COR-L47 (cell line): Measurements from ENCODE around the gene CLVS2.

Experiments used
- DNase-seq: peaks from one replicate; lab custom pipeline; 2025; lab: John Stamatoyannopoulos, UW

Gene CLVS2

DNA sequence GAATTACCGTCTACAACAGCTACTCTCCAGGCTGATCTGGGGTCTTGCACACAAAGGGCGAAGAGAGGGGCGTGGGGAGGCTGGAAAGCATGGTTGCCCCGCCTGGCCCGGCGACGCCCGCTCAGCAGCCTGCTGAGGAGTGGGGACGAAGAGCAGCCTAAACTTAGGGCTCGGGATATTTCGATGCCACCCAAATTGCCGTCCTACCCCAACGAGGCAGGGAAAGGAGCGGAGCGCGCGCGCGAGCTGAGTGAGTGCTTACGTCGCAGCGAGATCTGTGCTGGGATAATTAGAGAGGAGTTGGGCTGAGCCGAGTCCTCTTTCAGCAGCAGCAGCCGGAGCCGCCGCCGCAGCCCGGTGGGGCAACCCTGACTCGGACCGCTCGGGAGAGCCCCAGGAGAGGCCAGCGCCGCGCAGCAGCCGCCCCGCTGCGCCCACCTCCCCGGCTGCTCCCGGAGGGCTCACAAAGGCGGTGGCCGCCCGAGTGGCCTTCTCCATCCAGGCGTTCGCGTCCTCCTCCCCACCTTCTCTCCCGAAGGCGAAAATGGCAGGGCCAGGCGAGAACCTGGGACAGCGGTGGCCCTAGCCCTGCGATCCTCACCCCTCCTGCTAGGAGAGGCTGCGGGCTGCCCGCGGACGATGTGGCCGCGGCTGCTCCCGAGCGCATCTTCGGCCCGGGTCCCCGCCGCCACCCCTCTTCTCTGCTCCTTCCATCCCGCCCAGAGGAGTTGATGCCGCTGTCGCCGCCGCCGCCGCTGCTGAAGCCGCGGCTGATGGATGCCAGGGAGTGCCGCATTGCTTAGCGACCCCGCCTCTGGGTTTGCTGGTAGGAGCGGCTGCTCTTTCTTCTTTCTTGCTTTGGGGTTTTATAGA lies at the start of gene CLVS2:
Gene CLVS2, plus strand, starts transcription at position 315 of the 873 bp plus-strand sequence. CDS start 1,543 bp downstream, outside the sequence.
- DNase-seq = peak; percentile 25

DNA sequence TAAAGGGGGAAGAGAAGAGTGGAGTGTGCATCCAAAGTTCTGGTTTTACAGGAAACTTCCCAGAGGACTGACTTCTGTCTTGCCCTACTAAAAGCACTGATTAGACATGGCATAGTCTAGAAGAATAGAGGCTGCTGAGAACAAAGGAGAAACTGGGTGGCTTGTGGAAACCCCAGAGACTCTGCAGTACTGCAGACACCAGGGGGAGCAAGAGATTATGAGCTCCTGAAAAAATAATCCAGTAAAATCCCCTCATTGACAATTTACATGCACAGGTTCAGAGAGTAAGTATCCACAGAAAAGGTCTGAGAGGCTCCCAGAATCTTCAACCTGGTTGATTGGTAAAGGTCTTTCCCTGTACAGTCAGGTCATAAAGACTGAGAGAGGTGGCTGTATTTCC lies 48.7 kb upstream of the CLVS2 start:
- DNase-seq = peak; percentile 13

GRCh38 chr6:122953766-122954165 lies 42.3 kb upstream of the CLVS2 start:
- no peak for DNase-seq

DNA sequence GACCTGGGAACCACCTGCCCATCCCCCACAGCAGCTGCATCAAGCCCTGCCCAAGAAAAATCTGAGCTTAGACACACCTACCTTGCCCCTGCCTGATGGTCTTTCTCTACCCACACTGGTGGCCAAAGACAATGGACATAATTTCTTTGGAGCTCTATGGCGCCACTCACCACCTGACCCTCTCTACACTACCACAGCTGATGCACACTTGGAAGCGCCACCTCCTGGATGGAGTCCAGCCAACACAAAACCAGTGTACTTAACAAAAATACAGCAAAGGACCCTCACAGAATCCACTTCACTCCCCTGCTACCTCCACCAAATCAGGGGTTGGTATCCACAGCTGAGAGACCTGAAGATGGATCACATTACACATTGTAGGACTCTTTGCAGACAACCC lies 39.7 kb upstream of the CLVS2 start:
- DNase-seq = no peak

GRCh38 chr6:122962000-122962624 lies 33.9 kb upstream of the CLVS2 start:
- no peak for DNase-seq

DNA sequence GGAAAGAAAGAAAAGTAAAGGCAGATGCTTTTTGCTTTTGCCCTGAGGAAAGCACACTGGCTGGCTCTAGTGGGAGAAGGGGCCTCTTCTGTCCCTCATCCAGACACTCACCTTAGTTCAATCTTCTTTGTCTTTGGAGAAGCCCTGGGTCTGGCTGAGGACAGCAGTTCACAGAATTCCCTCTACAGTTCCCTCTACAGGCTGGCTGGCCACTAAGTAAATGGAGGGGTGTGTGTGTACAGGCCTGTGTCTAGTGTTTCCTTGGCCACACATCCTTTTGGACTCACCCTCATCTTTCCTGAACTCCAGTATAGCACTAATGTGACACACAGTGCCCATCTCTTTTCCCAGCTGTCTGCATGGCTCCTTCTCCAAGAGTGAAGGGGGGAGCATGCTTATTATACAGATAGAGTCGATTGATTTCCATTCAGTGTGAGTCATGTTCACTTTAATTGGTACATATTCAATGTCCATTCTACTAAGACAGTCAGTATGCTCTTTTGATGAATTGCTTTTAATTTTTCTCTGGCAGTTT lies 26.0 kb upstream of the CLVS2 start:
- DNase-seq = no peak

DNA sequence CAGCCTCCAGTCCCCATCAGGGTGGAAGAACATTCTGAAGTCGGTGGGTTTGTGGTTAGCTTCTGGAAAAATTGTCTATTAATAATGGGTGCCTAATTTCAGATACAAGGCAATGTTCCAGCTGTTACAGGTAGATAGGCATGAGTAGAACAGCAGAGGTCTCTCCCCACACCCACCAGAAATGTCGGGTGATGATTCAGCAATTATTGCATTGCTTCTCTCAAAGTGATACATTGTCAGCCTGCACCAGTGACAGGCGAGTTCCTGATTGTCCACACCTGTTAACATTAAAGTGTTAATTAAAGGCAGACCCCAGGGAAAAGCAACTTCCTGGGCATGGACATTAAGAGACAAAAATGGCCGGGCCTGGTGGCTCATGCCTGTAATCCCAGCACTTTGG lies 18.9 kb upstream of the CLVS2 start:
- no peak for DNase-seq

DNA sequence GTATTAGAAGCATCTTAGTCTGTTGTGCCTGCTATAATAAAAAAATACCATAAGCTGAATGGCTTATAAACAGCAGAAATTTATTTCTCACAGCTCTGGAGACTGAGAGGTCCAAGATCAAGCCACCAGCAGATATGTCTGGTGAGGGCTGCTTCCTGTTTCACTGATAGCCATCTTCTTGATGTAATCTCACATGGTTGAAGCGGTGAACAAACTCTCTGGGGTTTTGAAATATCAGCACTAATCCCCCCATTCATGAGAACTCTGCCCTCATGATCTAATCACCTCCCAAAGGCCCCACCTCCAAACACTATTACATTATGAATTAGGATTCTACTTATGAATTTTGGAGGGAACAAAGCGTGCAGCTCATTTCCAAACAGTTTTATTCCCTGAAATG lies 11.6 kb upstream of the CLVS2 start:
- no peak for DNase-seq

- no peak for DNase-seq
Measured at GRCh38 chr6:122994256-122994655, 1.8 kb upstream of the CLVS2 start.

- peak; percentile 13 for DNase-seq
Measured at GRCh38 chr6:122996794-122997505, 915 bp downstream of the CLVS2 start.

DNA sequence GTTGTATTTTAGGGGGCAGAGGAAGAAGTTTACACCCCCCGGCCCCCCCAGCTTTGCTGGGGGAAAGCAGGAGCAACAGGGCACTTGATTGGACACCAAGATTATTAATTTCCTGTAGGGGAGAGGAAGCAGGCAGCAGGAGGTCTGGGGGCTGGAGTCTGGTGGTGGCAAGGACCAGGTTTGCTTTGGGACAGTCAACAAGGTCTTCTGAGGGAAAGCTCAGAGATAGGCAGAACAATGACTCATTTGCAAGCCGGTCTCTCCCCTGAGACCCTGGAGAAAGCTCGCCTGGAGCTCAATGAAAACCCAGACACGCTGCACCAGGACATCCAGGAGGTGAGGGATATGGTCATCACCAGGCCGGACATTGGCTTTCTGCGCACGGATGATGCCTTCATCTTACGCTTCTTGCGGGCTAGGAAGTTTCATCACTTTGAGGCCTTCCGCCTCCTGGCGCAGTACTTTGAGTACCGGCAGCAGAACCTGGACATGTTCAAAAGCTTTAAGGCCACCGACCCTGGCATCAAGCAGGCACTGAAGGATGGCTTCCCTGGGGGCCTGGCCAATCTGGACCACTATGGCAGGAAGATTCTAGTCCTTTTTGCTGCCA lies 1.6 kb downstream of the CLVS2 start:
- no peak for DNase-seq

- no peak for DNase-seq
Measured at GRCh38 chr6:122998403-122998975, 2.5 kb downstream of the CLVS2 start.

DNA sequence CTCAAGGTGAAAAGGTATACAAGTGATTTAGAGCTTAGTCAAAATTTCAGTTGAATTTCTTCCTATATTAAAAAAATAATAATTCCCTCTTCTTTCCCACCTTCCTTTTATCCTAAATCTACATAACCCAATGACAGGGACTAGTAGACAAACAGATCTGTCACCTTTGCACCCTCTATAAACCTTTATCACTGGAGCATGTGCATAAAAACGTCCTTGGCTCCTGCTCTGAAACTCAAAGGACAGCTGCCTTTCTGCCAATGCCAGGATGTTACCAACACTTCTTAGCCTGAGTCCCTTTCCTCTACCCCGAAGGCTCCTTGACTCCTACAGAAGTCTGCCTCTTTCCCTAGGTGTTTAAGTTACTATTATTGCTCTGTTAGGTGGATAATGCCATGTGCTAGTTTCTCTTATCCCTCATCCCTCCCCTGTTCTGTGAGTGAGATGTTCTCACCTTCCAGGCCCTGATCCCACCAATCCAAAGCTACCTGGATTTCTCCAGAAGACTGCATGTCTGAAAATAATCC lies 4.3 kb downstream of the CLVS2 start:
- DNase-seq = no peak

- no peak for DNase-seq
Measured at GRCh38 chr6:123001540-123001939, 5.5 kb downstream of the CLVS2 start.

- DNase-seq = no peak
Measured at GRCh38 chr6:123007885-123008284, 11.8 kb downstream of the CLVS2 start.

- DNase-seq = no peak
Measured at GRCh38 chr6:123009059-123009458, 13.0 kb downstream of the CLVS2 start.

DNA sequence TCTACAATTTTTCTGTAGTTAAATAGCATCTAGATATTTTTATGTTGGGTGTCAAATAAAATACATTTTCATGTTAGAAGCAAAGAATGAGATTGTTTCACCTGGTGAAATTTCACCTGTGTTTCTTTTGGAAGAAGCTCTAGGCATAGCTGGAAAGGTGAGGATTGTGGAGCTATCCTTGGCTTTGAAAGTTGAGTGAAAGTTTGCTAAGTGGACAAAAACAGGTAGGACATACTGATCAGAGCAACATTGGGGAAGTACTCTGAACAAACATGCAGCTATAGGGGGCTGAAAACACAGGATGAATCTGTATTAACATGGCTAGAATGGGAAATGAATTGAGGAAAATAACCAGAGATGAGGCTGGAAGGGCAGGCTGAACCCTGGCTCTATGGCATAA lies 18.8 kb downstream of the CLVS2 start:
- no peak for DNase-seq

DNA sequence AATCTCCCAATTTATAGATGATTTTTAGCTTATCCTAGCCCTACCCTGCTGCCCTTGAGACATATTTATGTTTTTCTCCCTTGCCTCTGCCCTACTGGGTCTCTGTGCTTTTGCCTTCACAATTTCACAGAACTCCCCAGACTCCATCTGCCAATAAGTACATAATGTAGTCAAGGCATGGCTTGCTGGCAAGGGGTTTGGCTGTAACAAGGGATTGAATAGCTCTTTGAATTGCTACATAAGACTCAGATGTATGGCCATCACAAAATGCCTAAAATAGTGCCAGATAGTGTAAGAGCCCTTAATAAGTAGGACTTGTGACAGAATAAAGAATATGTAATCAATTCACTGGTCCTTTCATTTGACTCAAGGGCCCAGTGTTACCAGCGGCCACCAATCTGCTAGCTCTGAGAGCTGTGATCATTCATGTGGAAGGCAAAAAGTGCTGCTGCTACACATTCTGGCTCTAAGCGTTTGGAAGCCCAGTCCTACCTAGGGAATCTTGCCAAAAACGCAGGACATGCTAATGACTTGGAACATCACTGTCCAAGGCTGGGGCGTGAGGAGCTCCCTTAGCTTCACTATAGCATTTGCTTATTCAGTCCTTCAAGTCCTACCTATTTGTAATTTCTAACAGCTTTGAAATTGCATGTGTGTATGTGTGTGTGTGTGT lies 20.5 kb downstream of the CLVS2 start:
- DNase-seq = peak; percentile 73

GRCh38 chr6:123017104-123017682 lies 21.2 kb downstream of the CLVS2 start:
- no peak for DNase-seq

DNA sequence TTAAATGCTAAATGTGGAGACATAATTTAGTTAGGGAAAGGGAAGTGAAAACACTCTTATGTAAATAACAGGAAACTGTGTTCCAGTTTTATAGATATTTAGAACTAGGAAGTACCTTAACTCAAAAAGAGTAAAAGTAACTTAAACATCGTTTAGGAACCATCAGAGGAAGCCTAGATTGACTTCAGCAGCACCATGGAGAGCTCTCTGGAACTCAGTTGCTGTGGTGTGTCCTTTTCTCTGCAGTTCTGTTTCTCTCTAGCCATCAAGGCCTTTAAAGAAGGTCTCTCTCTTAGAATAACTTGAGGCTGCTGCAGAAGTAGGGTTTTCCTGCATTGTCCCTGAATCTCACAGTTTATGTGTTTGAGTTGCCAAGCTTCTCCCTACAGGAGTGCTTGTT lies 26.9 kb downstream of the CLVS2 start:
- DNase-seq = no peak

DNA sequence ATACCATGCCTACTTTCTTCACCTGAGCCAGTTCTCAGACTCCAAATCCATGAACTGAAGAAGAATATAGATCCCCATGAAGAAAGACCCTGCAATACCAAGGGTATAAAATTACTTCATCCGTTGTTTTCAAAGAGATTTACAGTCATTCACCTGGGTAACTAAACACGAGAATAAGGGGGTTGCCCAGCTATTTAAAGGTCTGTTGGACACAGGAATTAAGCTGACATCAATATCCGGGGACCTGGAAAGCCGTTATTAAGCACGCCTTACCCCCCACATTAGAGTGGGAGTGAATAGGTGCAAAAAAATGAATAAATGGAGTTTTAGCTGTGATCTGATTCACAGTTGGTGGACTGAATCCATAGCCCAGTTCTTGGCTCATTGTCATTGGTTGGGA lies 28.9 kb downstream of the CLVS2 start:
- no peak for DNase-seq
